GM12864 (cell line): ENCODE measurements around the gene ARHGAP24.

Experiments
- DNase-seq: peaks from one replicate; pipeline ENCODE4 v3.0.0-alpha.2; 2011; ENCODE audit warnings: low read depth
- H3K4me3 ChIP-seq: 2 replicates; pipeline ENCODE4 v1.5.1; 2011; ENCODE audit warnings: mild to moderate bottlenecking, low read depth, low read length, control low read depth
- TF ChIP-seq, protein P1 (sequence below): IDR thresholded peaks from 2 replicates; pipeline ENCODE4 v1.5.1; 2011; ENCODE audit warnings: low read depth, mild to moderate bottlenecking, moderate library complexity, low read length, control low read depth, inconsistent platforms; ENCODE audit errors: missing control alignments

The ARHGAP24 gene

DNA sequence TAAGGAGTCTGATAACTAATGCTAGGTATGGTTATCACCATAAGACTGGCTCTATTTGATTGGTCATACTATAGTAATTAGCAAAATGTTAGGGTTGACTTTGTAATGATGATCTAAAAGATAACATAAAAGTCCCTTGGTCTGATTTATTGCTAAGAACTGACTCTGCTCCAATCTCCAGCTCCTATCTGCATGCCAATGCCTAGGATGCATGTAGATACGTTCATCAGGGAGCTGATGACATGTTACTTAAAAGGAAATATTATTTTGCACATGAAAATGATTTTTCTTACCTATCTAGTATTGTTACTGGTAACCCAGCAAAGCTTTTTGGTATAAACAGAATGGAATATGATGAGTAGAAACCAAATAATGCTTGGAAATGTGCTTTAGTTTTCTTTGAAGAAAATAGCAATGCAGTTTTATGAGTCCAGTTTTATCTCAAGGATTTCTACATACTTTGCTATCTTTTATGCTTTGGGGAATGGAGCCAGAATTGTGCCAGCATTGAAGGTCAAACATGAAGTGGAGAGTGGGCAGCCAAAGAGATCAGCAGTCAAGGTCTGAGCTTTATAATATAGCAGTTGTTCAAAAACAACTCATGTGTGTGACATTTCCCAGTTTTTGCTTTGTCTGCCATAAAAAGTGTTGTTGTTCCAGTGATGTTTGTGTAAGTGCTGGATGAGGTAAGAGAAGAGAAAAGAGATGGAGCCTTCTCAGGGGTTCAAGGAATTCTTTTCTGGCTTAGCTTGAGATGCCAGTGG lies 121.0 kb downstream of the ARHGAP24 start:
- no peak for DNase-seq
- TF ChIP-seq, protein P1, sequence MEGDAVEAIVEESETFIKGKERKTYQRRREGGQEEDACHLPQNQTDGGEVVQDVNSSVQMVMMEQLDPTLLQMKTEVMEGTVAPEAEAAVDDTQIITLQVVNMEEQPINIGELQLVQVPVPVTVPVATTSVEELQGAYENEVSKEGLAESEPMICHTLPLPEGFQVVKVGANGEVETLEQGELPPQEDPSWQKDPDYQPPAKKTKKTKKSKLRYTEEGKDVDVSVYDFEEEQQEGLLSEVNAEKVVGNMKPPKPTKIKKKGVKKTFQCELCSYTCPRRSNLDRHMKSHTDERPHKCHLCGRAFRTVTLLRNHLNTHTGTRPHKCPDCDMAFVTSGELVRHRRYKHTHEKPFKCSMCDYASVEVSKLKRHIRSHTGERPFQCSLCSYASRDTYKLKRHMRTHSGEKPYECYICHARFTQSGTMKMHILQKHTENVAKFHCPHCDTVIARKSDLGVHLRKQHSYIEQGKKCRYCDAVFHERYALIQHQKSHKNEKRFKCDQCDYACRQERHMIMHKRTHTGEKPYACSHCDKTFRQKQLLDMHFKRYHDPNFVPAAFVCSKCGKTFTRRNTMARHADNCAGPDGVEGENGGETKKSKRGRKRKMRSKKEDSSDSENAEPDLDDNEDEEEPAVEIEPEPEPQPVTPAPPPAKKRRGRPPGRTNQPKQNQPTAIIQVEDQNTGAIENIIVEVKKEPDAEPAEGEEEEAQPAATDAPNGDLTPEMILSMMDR: no peak
- H3K4me3 ChIP-seq: no peak overlapping the region

DNA sequence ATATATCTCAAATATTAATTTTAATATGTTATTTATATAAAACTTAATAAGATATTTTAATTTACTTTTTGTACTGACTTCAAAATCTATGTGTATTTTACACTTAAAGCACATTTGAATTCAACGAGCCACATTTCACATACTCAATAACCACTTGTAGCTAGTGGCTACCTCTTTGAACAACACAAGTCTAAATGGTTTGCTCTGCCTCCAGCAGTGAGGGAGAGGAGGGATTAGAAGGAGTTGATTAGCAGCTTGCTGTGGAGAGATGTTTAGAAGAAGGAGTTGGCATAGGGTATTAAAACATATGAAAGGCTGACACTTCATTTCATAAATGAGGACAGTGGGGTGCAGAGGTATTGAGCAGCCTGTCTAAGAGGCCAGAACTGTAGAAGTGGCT lies 124.0 kb downstream of the ARHGAP24 start:
- DNase-seq: no peak
- H3K4me3 ChIP-seq: no peak overlapping the region
- TF ChIP-seq, protein P1: no peak

DNA sequence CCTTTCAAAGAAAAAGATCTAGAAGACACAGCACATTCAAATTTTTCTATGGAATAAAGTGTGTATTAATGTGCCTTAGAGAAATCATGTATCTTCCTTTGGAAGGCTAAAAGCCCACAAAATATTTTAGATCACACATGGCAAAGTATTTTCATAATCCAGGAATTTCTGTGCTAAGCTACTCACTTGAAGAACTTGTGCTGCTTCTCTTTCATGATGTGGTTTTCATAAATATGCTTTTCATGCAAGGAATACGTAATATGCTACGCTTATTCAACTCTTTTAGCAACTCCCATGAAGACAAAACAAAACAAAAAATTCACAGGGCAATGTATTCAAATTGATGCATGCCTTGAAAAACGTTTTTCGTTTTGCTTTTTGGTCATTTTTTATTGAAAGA lies 125.6 kb downstream of the ARHGAP24 start:
- no peak overlapping the region for H3K4me3 ChIP-seq
- DNase-seq: no peak
- TF ChIP-seq, protein P1: no peak

DNA sequence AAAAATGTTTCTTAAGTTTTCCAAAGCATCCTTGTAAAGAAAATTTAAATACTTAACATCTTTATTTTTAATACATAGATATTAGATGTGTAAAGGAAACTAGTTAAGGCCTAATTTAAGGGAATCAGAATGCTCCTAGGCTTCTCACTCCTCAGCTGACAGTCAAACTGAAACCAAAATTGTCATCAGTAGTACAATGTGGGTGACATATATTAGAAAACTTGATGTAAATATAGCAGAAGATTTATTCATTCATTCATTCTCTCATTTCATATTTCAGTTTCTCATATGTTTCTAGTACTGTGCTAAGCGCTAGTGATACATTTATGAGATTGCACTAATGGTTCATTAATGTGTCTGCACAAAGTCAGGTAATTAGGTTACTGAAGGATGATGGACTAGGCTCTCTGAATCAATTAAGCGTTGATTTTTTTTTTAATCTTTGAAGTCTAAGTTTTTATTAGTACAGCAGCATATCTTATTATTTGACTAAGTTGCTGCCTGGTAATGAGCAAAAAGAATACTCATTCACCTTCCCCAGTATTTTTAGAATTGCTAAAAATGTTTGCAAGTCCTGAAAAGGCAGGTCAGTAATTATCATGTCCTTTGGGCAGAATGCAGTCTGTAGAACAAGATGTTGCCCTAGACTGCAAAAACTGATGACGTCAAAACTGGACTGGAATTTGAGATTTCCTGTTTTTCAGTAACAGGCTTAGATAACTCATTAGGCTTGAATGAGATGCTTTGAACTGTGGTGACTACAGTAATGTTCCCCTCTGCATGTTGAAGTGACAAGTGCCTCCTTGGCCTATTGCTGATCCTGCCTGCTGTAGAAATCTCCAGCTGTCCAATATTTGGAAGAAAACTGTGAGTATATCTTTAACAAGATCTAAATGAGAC lies 128.7 kb downstream of the ARHGAP24 start:
- TF ChIP-seq, protein P1: no peak
- no peak for DNase-seq
- H3K4me3 ChIP-seq: no peak overlapping the region

DNA sequence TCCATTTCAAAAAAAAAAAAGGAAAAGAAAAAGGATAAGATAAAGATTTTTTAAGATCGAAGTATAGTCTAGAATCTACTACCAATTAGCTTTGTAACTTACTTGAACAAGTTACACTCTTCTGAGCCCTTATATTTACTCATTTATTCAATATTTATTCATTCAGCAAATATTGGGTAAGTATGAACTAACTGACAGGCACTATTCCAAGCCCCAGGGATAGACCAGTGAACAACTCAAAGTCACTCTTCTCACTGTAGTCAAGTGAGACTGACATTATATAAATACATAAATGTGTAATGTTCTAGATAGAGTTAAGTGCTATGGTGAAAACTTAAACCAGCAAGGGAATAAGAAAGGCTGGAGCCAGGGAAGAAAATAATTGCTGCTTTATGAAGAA lies 131.6 kb downstream of the ARHGAP24 start:
- TF ChIP-seq, protein P1: no peak
- H3K4me3 ChIP-seq: no peak overlapping the region
- no peak for DNase-seq

DNA sequence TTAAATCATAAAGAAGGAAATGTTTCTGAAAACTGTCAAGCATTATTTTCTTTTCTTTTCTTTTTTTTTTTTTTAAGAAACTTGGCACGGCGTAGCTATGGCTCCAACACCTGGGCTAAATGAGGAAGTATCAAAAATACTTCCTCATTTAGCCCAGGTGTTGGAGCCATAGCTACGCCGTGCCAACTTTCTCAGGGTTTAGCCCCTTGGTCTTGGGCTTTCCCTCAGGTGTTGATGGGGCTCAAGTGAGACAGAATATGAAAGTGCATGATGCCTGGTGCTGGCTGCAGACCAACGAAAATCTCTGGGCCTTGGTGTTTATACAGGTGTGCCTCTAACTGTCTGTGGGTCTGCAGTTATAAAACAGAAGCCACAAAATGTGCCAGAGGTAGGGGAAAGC lies 132.7 kb downstream of the ARHGAP24 start:
- DNase-seq: peak; percentile 57
- TF ChIP-seq, protein P1: no peak
- H3K4me3 ChIP-seq: no peak overlapping the region
